ENCODE measurements around the gene GLCCI1.

The GLCCI1 gene

GRCh38 chr7:8103282-8103681, 134.7 kb downstream of the GLCCI1 start:
- peaks cover 5% of the 10 kb centered on the region for H3K36me3 Mint-ChIP-seq (ENCODE audit: insufficient read depth)
- H3K27ac Mint-ChIP-seq (ENCODE audit: low read depth): no peak overlapping the region
- no peak overlapping the region for H3K4me3 Mint-ChIP-seq
- DNase-seq (ENCODE audit: low spot score in 2 of 2) (no peak), ATAC-seq (replicated peaks; ENCODE audit: extremely low read depth, poor library complexity, severe bottlenecking) (no peak)
- H3K27me3 Mint-ChIP-seq: no peaks in the 10 kb centered on the region
- peaks cover 28% of the 10 kb centered on the region for H3K4me1 Mint-ChIP-seq
- H3K9me3 Mint-ChIP-seq: peaks cover 12% of the 10 kb centered on the region

DNA sequence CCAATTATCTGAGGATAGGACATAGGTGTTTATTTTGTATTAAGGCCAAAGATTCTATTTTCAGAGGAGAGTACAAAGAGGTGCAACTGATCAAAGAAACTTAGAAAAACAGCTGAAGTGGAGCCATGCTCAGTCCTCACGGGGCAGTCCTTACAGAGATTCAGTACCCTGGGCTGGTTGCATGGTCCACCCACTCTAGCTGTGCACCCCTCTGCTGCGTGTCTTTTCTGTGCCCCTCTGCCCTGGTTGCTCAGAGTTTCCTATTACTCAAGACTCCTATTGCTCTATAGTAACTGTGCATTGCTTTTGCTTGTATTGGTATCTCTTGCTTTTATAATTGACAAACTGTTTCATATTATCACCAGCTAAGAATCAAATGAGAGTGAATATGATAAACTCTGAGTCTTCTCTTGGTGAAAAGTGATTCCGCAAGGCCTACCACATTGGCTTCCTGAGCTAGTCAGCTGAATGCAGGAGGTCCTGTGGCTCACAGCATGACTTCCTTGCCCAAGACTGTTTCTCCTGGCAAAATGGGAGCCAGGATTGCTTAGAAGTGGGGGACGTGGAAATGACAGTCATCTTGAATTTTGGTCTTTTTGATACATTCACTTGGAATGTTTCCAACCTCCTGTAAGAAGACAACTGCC, 137.0 kb downstream of the GLCCI1 start:
- ATAC-seq (replicated peaks; ENCODE audit: extremely low read depth, poor library complexity, severe bottlenecking): no peak
- no peak for DNase-seq (ENCODE audit: low spot score in 2 of 2)
- Mint-ChIP-seq H3K4me3 (no peak overlapping the region), H3K9me3 (peaks cover 9% of the 10 kb centered on the region), H3K27ac (ENCODE audit: low read depth) (no peak overlapping the region), H3K27me3 (no peaks in the 10 kb centered on the region), H3K36me3 (ENCODE audit: insufficient read depth) (peaks cover 5% of the 10 kb centered on the region), H3K4me1 (peaks cover 26% of the 10 kb centered on the region)

DNA sequence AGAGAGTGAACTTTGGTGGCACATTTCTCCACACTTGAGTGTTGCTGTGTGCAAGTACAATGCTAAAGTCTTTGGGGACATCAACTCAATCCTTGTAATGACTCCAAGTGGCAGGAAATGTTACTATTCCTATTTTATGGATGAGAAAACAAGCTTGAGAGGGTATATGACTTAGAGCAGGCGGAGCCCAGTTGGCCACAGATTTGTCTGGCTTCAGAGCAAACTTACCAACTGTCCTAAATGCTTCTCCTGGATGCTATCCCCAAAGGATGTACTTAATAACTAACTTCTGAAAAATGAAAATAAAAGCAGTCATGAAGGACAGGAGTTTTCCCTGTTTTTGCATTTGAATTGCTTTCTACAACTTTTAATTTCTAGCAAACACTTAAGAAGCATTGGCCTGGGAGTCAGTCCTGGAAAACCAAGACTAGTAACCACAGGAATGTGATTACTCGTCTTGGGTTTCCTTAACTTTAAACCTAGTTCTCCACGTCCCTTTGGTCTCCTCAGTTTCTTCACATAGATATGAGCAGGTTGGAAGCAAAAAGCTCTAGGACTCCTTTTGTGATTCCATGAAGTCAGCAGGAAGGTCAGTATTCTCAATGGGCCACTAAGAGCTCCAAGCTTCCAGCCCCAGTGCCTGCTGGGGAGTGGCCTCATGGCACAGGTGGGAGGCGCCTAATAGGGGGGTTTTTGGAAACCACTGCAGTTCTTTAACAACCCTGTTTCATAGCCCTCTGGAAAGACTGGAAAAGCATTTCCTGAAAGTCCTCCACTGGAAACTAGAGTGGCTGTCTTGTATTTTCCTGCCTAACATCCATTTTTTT, 140.8 kb downstream of the GLCCI1 start:
- Mint-ChIP-seq H3K4me3 (no peak overlapping the region), H3K27ac (ENCODE audit: low read depth) (no peak overlapping the region), H3K9me3 (no peaks in the 10 kb centered on the region), H3K36me3 (ENCODE audit: insufficient read depth) (peaks cover 3% of the 10 kb centered on the region), H3K4me1 (peaks cover 33% of the 10 kb centered on the region), H3K27me3 (no peaks in the 10 kb centered on the region)
- ATAC-seq (replicated peaks; ENCODE audit: extremely low read depth, poor library complexity, severe bottlenecking): no peak
- no peak for DNase-seq (ENCODE audit: low spot score in 2 of 2)

- H3K9me3 Mint-ChIP-seq: no peaks in the 10 kb centered on the region
- H3K27ac Mint-ChIP-seq (ENCODE audit: low read depth): no peak overlapping the region
Observed at GRCh38 chr7:8111282-8111960, 142.8 kb downstream of the GLCCI1 start.

DNA sequence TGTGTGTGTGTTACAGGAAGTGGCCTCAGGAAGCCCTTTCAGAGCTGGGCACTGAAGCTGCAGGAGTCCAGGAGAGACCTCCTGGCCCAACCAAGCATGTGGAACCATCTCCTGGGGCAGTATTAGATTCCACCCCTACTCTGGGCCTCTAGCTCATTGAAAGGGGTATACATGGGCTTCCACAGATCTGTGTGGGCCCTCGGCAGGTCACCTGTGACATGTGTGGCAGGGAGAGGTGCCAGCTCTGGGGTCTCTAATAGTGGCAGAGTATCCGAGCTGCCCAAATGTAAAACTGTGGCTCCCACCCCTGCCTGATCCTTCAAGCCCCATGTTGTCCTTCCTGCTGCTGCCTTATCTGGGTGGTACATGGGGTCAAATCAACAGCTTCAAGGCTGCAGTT, 144.1 kb downstream of the GLCCI1 start:
- no peak for DNase-seq (ENCODE audit: low spot score in 2 of 2)
- Mint-ChIP-seq H3K27ac (ENCODE audit: low read depth) (no peak overlapping the region), H3K4me1 (peaks cover 42% of the 10 kb centered on the region), H3K9me3 (no peaks in the 10 kb centered on the region), H3K36me3 (ENCODE audit: insufficient read depth) (peaks cover 5% of the 10 kb centered on the region), H3K4me3 (no peak overlapping the region), H3K27me3 (no peaks in the 10 kb centered on the region)
- ATAC-seq (replicated peaks; ENCODE audit: extremely low read depth, poor library complexity, severe bottlenecking): no peak

More at GRCh38 chr7:8111282-8111960, 142.8 kb downstream of the GLCCI1 start:
- no peak for ATAC-seq (replicated peaks; ENCODE audit: extremely low read depth, poor library complexity, severe bottlenecking)
- DNase-seq (ENCODE audit: low spot score in 2 of 2): no peak
- Mint-ChIP-seq H3K4me1 (peaks cover 32% of the 10 kb centered on the region), H3K36me3 (ENCODE audit: insufficient read depth) (peaks cover 5% of the 10 kb centered on the region), H3K27me3 (no peaks in the 10 kb centered on the region), H3K4me3 (no peak overlapping the region)

GRCh38 chr7:8113184-8113583, 144.6 kb downstream of the GLCCI1 start:
- ATAC-seq (replicated peaks; ENCODE audit: extremely low read depth, poor library complexity, severe bottlenecking): no peak
- H3K4me3 Mint-ChIP-seq: no peak overlapping the region
- H3K36me3 Mint-ChIP-seq (ENCODE audit: insufficient read depth): peaks cover 5% of the 10 kb centered on the region
- H3K9me3 Mint-ChIP-seq: no peaks in the 10 kb centered on the region
- H3K27ac Mint-ChIP-seq (ENCODE audit: low read depth): no peak overlapping the region
- H3K4me1 Mint-ChIP-seq: peaks cover 47% of the 10 kb centered on the region
- no peaks in the 10 kb centered on the region for H3K27me3 Mint-ChIP-seq
- no peak for DNase-seq (ENCODE audit: low spot score in 2 of 2)

- no peaks in the 10 kb centered on the region for H3K27me3 Mint-ChIP-seq
- H3K9me3 Mint-ChIP-seq: no peaks in the 10 kb centered on the region
- H3K27ac Mint-ChIP-seq (ENCODE audit: low read depth): peak overlapping the region; percentile 75
- no peak for ATAC-seq (replicated peaks; ENCODE audit: extremely low read depth, poor library complexity, severe bottlenecking)
- H3K4me3 Mint-ChIP-seq: no peak overlapping the region
- H3K36me3 Mint-ChIP-seq (ENCODE audit: insufficient read depth): peaks cover 5% of the 10 kb centered on the region
- H3K4me1 Mint-ChIP-seq: peaks cover 54% of the 10 kb centered on the region
- no peak for DNase-seq (ENCODE audit: low spot score in 2 of 2)
Observed at GRCh38 chr7:8114175-8114574, 145.6 kb downstream of the GLCCI1 start.

- peaks cover 3% of the 10 kb centered on the region for H3K36me3 Mint-ChIP-seq (ENCODE audit: insufficient read depth)
- H3K4me1 Mint-ChIP-seq: peaks cover 64% of the 10 kb centered on the region
- peak; percentile 64 for ATAC-seq (replicated peaks; ENCODE audit: extremely low read depth, poor library complexity, severe bottlenecking)
- no peaks in the 10 kb centered on the region for H3K9me3 Mint-ChIP-seq
- H3K27ac Mint-ChIP-seq (ENCODE audit: low read depth): no peak overlapping the region
- DNase-seq (ENCODE audit: low spot score in 2 of 2): no peak
- H3K27me3 Mint-ChIP-seq: no peaks in the 10 kb centered on the region
- H3K4me3 Mint-ChIP-seq: no peak overlapping the region
Observed at GRCh38 chr7:8115547-8116402, 147.2 kb downstream of the GLCCI1 start.

- H3K27me3 Mint-ChIP-seq: no peaks in the 10 kb centered on the region
- no peak overlapping the region for H3K4me3 Mint-ChIP-seq
- ATAC-seq (replicated peaks; ENCODE audit: extremely low read depth, poor library complexity, severe bottlenecking) (no peak), DNase-seq (ENCODE audit: low spot score in 2 of 2) (no peak)
- no peak overlapping the region for H3K27ac Mint-ChIP-seq (ENCODE audit: low read depth)
- H3K4me1 Mint-ChIP-seq: peaks cover 78% of the 10 kb centered on the region
- no peaks in the 10 kb centered on the region for H3K9me3 Mint-ChIP-seq
- H3K36me3 Mint-ChIP-seq (ENCODE audit: insufficient read depth): peaks cover 3% of the 10 kb centered on the region
Observed at GRCh38 chr7:8117195-8117594, 148.6 kb downstream of the GLCCI1 start.

- H3K27me3 Mint-ChIP-seq: no peaks in the 10 kb centered on the region
- H3K36me3 Mint-ChIP-seq (ENCODE audit: insufficient read depth): peaks cover 3% of the 10 kb centered on the region
- no peak overlapping the region for H3K27ac Mint-ChIP-seq (ENCODE audit: low read depth)
- no peaks in the 10 kb centered on the region for H3K9me3 Mint-ChIP-seq
- H3K4me3 Mint-ChIP-seq: no peak overlapping the region
- no peak for DNase-seq (ENCODE audit: low spot score in 2 of 2)
- ATAC-seq (replicated peaks; ENCODE audit: extremely low read depth, poor library complexity, severe bottlenecking): no peak
- peaks cover 77% of the 10 kb centered on the region for H3K4me1 Mint-ChIP-seq
Observed at GRCh38 chr7:8119262-8119661, 150.7 kb downstream of the GLCCI1 start.

GRCh38 chr7:8120390-8121058, 151.9 kb downstream of the GLCCI1 start:
- Mint-ChIP-seq H3K36me3 (ENCODE audit: insufficient read depth) (no peaks in the 10 kb centered on the region), H3K9me3 (no peaks in the 10 kb centered on the region), H3K4me1 (peaks cover 77% of the 10 kb centered on the region), H3K27ac (ENCODE audit: low read depth) (peak overlapping the region; percentile 67), H3K27me3 (no peaks in the 10 kb centered on the region), H3K4me3 (no peak overlapping the region)
- no peak for DNase-seq (ENCODE audit: low spot score in 2 of 2)
- ATAC-seq (replicated peaks; ENCODE audit: extremely low read depth, poor library complexity, severe bottlenecking): no peak

GRCh38 chr7:8121243-8121642, 152.6 kb downstream of the GLCCI1 start:
- Mint-ChIP-seq H3K27me3 (no peaks in the 10 kb centered on the region), H3K4me3 (no peak overlapping the region), H3K27ac (ENCODE audit: low read depth) (peak overlapping the region; percentile 87), H3K4me1 (peaks cover 77% of the 10 kb centered on the region), H3K36me3 (ENCODE audit: insufficient read depth) (peaks cover 4% of the 10 kb centered on the region), H3K9me3 (no peaks in the 10 kb centered on the region)
- DNase-seq (ENCODE audit: low spot score in 2 of 2): no peak
- ATAC-seq (replicated peaks; ENCODE audit: extremely low read depth, poor library complexity, severe bottlenecking): no peak

Measured in central memory CD8-positive, alpha-beta T cell (primary cell).